HL-60 (cell line): ENCODE measurements around the gene EXOSC5.
A peak's percentile ranks its signal among the peaks of the same experiment; 100 is the strongest.

Experiments
- DNase-seq, 2 experiments: peaks; one replicate each; pipeline ENCODE4 v3.0.0-alpha.2; 2010 to 2020; ENCODE audit warnings: low read depth in 1 of 2, low spot score in 1 of 2
- H3K27ac ChIP-seq: fragments of 250-450 bp; sonication (Bioruptor Pico); replicated peaks from 2 replicates; pipeline ENCODE4 v1.5.1; 2020; ENCODE audit warnings: mild to moderate bottlenecking, moderate library complexity
- H3K27me3 ChIP-seq: fragments of 250-450 bp; sonication (Bioruptor Pico); 2 replicates; pipeline ENCODE4 v1.5.1; 2021; ENCODE audit warnings: mild to moderate bottlenecking, moderate library complexity; ENCODE audit not compliant: insufficient read depth, poor library complexity, severe bottlenecking
- H3K4me3 ChIP-seq: replicated peaks from 2 replicates; pipeline ENCODE4 v1.5.1; 2011; ENCODE audit warnings: mild to moderate bottlenecking, control low read depth, low read length; ENCODE audit not compliant: insufficient read depth
- CTCF ChIP-seq: IDR thresholded peaks from one replicate; pipeline ENCODE4 v1.5.1; 2011; ENCODE audit warnings: low read length, control low read depth, inconsistent platforms; ENCODE audit not compliant: insufficient read depth
- GABPA ChIP-seq: IDR thresholded peaks from 2 replicates; pipeline ENCODE4 v1.6.1; 2012; ENCODE audit warnings: low read depth
- POLR2AphosphoS5 ChIP-seq: IDR thresholded peaks from 2 replicates; pipeline ENCODE4 v1.6.1; 2012; ENCODE audit warnings: low read depth
- SPI1 ChIP-seq: IDR thresholded peaks from 2 replicates; pipeline ENCODE4 v1.6.1; 2012; ENCODE audit warnings: low read depth, mild to moderate bottlenecking, borderline replicate concordance
- TF ChIP-seq, protein P1 (sequence below): IDR thresholded peaks from 2 replicates; pipeline ENCODE4 v1.6.1; 2012; ENCODE audit warnings: low read depth; ENCODE audit not compliant: insufficient replicate concordance

The EXOSC5 gene

GRCh38 chr19:41416194-41416674 lies 19.1 kb upstream of the EXOSC5 start:
- TF ChIP-seq, protein P1, sequence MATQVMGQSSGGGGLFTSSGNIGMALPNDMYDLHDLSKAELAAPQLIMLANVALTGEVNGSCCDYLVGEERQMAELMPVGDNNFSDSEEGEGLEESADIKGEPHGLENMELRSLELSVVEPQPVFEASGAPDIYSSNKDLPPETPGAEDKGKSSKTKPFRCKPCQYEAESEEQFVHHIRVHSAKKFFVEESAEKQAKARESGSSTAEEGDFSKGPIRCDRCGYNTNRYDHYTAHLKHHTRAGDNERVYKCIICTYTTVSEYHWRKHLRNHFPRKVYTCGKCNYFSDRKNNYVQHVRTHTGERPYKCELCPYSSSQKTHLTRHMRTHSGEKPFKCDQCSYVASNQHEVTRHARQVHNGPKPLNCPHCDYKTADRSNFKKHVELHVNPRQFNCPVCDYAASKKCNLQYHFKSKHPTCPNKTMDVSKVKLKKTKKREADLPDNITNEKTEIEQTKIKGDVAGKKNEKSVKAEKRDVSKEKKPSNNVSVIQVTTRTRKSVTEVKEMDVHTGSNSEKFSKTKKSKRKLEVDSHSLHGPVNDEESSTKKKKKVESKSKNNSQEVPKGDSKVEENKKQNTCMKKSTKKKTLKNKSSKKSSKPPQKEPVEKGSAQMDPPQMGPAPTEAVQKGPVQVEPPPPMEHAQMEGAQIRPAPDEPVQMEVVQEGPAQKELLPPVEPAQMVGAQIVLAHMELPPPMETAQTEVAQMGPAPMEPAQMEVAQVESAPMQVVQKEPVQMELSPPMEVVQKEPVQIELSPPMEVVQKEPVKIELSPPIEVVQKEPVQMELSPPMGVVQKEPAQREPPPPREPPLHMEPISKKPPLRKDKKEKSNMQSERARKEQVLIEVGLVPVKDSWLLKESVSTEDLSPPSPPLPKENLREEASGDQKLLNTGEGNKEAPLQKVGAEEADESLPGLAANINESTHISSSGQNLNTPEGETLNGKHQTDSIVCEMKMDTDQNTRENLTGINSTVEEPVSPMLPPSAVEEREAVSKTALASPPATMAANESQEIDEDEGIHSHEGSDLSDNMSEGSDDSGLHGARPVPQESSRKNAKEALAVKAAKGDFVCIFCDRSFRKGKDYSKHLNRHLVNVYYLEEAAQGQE = no peak
- TF ChIP-seq CTCF = no peak
- peak; percentile 34; the same call in 1 of the 2 replicates for TF ChIP-seq POLR2AphosphoS5
- TF ChIP-seq SPI1 = no peak
- no peak for TF ChIP-seq GABPA
- Histone ChIP-seq H3K4me3 (no peak overlapping the region), H3K27me3 (no peaks in the 10 kb centered on the region), H3K27ac (peak overlapping the region; percentile 55)
- DNase-seq = peak in 1 of 2 experiments; percentile 87

- no peaks in the 10 kb centered on the region for H3K27me3 ChIP-seq
- TF ChIP-seq POLR2AphosphoS5 (no peak), CTCF (no peak), SPI1 (no peak), GABPA (no peak)
- TF ChIP-seq, protein P1 = no peak
- 0 out of 2 replicates have a peak overlapping the region, but pooled peaks have one; percentile 2 for H3K27ac ChIP-seq
- no peak overlapping the region for H3K4me3 ChIP-seq
- no peak for DNase-seq
Observed at GRCh38 chr19:41415154-41415571, 18.0 kb upstream of the EXOSC5 start.

- H3K27me3 ChIP-seq = no peaks in the 10 kb centered on the region
- no peak for DNase-seq
- TF ChIP-seq SPI1 (no peak), POLR2AphosphoS5 (no peak), GABPA (no peak), CTCF (no peak)
- TF ChIP-seq, protein P1 = no peak
- H3K27ac ChIP-seq = no peak overlapping the region
- H3K4me3 ChIP-seq = no peak overlapping the region
Observed at GRCh38 chr19:41414461-41414860, 17.3 kb upstream of the EXOSC5 start.
